GM23248 (cell line): ENCODE data around the gene TUBGCP6.

Experiments
- EZH2 ChIP-seq: fragments of 200-600 bp; sonication (generic); IDR thresholded peaks from 2 replicates; pipeline ENCODE4 v1.6.1; 2018; ENCODE audit warnings: antibody characterized with exemption, mild to moderate bottlenecking; ENCODE audit not compliant: insufficient read depth, poor library complexity, severe bottlenecking
- EZH2phosphoT487 ChIP-seq: fragments of 200-600 bp; sonication (generic); IDR thresholded peaks from 2 replicates; pipeline ENCODE4 v1.6.1; 2018; ENCODE audit warnings: antibody characterized with exemption, moderate library complexity, mild to moderate bottlenecking, low read depth; ENCODE audit not compliant: insufficient read depth

GRCh38 chr22:50218996-50219727 is 25.7 kb downstream of the TUBGCP6 start:
- TF ChIP-seq EZH2phosphoT487 (no peak), EZH2 (no peak)
